Panc1 (cell line): ENCODE data around the gene CRB2.

ENCODE experiments used
- POLR2AphosphoS5 ChIP-seq: IDR thresholded peaks from 2 replicates; pipeline ENCODE4 v1.6.1; 2012; ENCODE audit warnings: mild to moderate bottlenecking, low read depth, low read length, moderate library complexity
- TF ChIP-seq, protein P1 (sequence below): fragments of 450-650 bp; IDR thresholded peaks from 2 replicates; pipeline ENCODE4 v1.5.1; 2017; ENCODE audit warnings: mild to moderate bottlenecking

DNA sequence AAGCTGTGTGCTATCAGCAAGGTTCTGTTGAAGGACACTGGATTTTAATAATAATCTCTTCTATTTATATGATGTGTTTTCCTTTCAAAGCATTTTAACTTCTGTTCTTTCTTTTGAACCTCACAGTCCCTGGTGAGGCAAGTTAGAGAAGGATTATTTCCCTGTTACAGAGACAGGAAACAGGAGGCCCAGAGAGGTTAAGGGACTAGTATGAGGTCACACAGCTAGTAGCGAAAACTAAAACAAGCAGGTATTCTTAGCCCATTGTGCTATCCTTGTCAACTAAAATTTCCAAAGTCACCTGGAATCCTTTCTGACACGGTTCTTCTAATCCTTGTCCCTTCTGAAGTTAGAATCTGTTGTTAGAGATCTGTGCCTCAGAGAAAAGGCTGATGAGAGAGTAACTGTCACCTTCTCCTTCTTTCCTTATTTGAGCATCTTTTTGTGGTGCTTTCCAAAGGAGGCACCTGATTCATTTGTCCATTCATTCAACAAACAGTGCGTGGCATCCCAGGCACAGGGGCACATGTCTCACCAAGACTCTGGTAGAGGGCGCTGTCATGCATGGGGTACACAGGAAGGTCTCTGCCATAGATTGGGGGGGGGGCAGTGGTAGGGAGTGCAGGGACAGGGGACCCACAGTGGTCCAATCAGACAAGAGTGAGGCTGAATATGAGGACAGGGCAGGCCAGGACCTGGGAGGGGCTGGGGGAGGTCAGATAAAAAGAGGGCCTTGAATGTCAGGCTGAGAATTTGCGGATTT, 61.5 kb downstream of the CRB2 start:
- TF ChIP-seq, protein P1, sequence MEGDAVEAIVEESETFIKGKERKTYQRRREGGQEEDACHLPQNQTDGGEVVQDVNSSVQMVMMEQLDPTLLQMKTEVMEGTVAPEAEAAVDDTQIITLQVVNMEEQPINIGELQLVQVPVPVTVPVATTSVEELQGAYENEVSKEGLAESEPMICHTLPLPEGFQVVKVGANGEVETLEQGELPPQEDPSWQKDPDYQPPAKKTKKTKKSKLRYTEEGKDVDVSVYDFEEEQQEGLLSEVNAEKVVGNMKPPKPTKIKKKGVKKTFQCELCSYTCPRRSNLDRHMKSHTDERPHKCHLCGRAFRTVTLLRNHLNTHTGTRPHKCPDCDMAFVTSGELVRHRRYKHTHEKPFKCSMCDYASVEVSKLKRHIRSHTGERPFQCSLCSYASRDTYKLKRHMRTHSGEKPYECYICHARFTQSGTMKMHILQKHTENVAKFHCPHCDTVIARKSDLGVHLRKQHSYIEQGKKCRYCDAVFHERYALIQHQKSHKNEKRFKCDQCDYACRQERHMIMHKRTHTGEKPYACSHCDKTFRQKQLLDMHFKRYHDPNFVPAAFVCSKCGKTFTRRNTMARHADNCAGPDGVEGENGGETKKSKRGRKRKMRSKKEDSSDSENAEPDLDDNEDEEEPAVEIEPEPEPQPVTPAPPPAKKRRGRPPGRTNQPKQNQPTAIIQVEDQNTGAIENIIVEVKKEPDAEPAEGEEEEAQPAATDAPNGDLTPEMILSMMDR, result no peak
- TF ChIP-seq POLR2AphosphoS5, result no peak
